ENCODE data around the gene MACF1.

MACF1 gene

GRCh38 chr1:39287541-39287940 lies 83.0 kb downstream of the MACF1 start:
- DNase-seq (ENCODE audit: low read depth), result no peak
- TF ChIP-seq CTCF (conservative IDR thresholded peaks at IDR 0.05; ENCODE audit: low read length), result no peak
- H3K4me3 ChIP-seq (ENCODE audit: low read length), result no peak overlapping the region

- no peak for TF ChIP-seq CTCF (conservative IDR thresholded peaks at IDR 0.05; ENCODE audit: low read length)
- peak; percentile 22 for DNase-seq (ENCODE audit: low read depth)
- H3K4me3 ChIP-seq (ENCODE audit: low read length), result no peak overlapping the region
These were observed 84.4 kb downstream of the MACF1 start for GRCh38 chr1:39288735-39289465.

- no peak for DNase-seq (ENCODE audit: low read depth)
- TF ChIP-seq CTCF (conservative IDR thresholded peaks at IDR 0.05; ENCODE audit: low read length), result no peak
- no peak overlapping the region for H3K4me3 ChIP-seq (ENCODE audit: low read length)
These were observed 87.9 kb downstream of the MACF1 start for GRCh38 chr1:39292401-39292800.

- DNase-seq (ENCODE audit: low read depth), result peak; percentile 40
- TF ChIP-seq CTCF (conservative IDR thresholded peaks at IDR 0.05; ENCODE audit: low read length), result no peak
- H3K4me3 ChIP-seq (ENCODE audit: low read length), result no peak overlapping the region
These were observed 89.0 kb downstream of the MACF1 start for GRCh38 chr1:39293375-39294070.

GRCh38 chr1:39294531-39294930 lies 90.0 kb downstream of the MACF1 start:
- TF ChIP-seq CTCF (conservative IDR thresholded peaks at IDR 0.05; ENCODE audit: low read length), result no peak

GRCh38 chr1:39295901-39296300 lies 91.4 kb downstream of the MACF1 start:
- no peak for DNase-seq (ENCODE audit: low read depth)
- no peak overlapping the region for H3K4me3 ChIP-seq (ENCODE audit: low read length)
- TF ChIP-seq CTCF (conservative IDR thresholded peaks at IDR 0.05; ENCODE audit: low read length), result no peak

More at GRCh38 chr1:39294531-39294930, 90.0 kb downstream of the MACF1 start:
- no peak for DNase-seq (ENCODE audit: low read depth)
- H3K4me3 ChIP-seq (ENCODE audit: low read length), result no peak overlapping the region

- TF ChIP-seq CTCF (conservative IDR thresholded peaks at IDR 0.05; ENCODE audit: low read length), result no peak
- no peak overlapping the region for H3K4me3 ChIP-seq (ENCODE audit: low read length)
- DNase-seq (ENCODE audit: low read depth), result peak; percentile 67
These were observed 93.1 kb downstream of the MACF1 start for GRCh38 chr1:39297551-39297950.

Measured in AG10803 (cell line).